Retinal pigment epithelial cell (primary cell): ENCODE results near the gene PEX6.

Source experiments
- DNase-seq: peaks from one replicate; pipeline ENCODE4 v3.0.0-alpha.2; 2010; ENCODE audit warnings: low read depth
- H3K4me3 ChIP-seq: 2 replicates; pipeline ENCODE4 v1.5.1; 2011; ENCODE audit warnings: mild to moderate bottlenecking, low read length, control low read depth, moderate library complexity
- TF ChIP-seq, protein P1 (sequence below): conservative IDR thresholded peaks from 2 replicates; pipeline ENCODE4 v1.5.1; 2011; ENCODE audit warnings: low read depth, low read length, control low read depth, inconsistent platforms

PEX6 gene

DNA sequence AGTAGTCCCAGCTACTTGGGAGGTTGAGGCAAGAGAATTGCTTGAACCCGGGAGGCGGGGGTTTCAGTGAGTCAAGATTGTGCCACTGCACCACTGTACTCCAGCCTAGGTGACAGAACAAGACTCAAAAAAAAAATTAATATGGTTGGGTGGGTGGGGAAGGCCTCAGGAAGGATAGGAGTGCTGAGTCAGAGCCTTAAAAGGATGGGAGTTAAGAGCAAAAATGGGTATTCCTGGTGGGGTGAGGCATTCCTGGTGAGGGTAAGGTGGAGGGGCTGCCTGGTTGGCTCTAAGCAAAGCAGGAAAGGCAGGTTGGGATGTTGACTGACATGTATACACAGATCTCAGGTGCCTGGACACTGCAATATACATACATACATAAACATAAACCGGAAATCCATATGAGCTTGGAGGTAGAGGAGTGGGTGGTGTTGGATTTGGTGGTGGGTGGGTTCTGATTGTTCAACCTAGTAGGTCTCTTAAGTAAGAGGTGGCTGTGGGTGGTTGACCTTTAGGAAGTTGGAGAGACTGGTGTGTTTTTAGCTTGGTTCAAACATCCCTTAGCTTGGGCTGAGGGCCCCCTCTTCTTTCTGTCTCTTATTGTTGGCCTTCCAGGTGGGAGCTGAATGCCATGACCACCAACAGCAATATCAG is 41.2 kb upstream of the PEX6 start:
- TF ChIP-seq, protein P1, sequence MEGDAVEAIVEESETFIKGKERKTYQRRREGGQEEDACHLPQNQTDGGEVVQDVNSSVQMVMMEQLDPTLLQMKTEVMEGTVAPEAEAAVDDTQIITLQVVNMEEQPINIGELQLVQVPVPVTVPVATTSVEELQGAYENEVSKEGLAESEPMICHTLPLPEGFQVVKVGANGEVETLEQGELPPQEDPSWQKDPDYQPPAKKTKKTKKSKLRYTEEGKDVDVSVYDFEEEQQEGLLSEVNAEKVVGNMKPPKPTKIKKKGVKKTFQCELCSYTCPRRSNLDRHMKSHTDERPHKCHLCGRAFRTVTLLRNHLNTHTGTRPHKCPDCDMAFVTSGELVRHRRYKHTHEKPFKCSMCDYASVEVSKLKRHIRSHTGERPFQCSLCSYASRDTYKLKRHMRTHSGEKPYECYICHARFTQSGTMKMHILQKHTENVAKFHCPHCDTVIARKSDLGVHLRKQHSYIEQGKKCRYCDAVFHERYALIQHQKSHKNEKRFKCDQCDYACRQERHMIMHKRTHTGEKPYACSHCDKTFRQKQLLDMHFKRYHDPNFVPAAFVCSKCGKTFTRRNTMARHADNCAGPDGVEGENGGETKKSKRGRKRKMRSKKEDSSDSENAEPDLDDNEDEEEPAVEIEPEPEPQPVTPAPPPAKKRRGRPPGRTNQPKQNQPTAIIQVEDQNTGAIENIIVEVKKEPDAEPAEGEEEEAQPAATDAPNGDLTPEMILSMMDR, result no peak
- no peak overlapping the region for H3K4me3 ChIP-seq
- no peak for DNase-seq

DNA sequence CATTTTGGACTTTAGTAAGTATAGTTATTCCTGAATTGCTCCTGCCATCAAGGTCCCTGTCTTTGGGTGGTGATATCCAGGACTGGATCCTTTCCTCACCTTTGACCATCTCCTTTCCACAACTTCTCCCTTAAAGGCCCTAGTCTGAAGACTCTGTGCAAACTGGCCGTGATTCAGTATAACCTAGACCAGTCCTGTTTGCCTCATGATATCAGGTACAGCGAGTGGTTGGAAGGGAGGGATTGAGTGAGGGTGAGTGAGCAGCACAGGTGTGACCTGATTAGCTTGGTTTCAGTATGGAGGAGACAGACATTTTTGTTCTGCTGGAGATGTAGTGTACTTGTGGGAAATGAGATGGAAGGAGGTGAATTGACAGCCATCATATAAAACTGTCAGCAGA is 40.2 kb upstream of the PEX6 start:
- no peak overlapping the region for H3K4me3 ChIP-seq
- no peak for DNase-seq
- TF ChIP-seq, protein P1, result no peak

DNA sequence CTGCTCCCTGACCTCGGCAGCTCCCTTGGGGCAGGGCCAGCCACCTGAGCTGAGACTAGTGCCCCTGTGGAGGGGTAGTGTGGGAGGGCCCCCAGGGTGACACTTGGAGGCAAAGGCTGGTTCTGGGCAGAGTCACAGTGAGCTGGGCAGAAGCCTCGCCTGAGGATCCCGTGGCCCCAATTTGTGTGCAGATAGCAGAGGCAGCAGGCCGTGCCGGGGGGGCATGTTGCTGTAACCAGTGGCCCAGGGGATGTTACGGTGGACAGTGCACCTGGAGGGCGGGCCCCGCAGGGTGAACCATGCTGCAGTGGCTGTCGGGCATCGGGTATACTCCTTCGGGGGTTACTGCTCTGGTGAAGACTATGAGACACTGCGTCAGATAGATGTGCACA is 38.0 kb upstream of the PEX6 start:
- no peak for DNase-seq
- H3K4me3 ChIP-seq, result no peak overlapping the region
- TF ChIP-seq, protein P1, result no peak

- no peak overlapping the region for H3K4me3 ChIP-seq
- TF ChIP-seq, protein P1, result no peak
Measured at GRCh38 chr6:43016176-43016942, 37.4 kb upstream of the PEX6 start.

GRCh38 chr6:43014434-43014909 is 35.5 kb upstream of the PEX6 start:
- DNase-seq, result no peak
- H3K4me3 ChIP-seq, result peak overlapping the region; percentile 94

More at GRCh38 chr6:43016176-43016942, 37.4 kb upstream of the PEX6 start:
- DNase-seq, result no peak

DNA sequence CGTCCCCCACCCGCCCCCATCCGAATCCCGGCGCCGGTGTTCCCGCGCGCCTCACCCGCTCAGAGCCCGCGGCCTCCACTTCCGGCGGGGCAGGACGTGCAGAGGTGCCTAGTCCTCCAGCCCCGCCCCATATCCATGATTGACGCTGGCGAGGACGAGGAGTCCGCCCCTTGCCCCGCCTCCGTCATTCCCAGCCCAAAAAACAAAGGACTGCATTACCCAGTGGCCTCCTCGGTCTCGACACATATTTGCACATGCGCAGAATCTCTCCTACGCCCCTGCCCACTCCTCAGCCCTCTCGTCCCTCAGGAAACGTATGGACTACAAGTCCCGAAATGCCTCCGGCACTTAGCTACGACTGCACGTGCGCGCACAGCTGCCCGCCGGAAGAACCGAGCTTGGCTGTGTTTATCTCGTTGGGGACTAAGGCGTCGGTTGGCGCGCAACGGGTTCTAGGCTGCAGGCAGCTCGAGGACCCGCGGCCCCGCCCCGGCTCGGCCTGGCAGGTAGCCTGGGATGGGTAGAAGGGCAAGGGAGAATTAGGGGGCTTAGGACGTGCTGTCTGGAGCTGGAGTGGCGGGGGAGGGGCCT is 35.0 kb upstream of the PEX6 start, which contains the start of the genes KLHDC3 and MEA1:
TSS of gene KLHDC3 (plus strand) at position 407 of the 591 bp plus-strand sequence. CDS start 2,944 bp downstream, outside the sequence.
TSS of gene MEA1 (minus strand) at position 104 of the 591 bp plus-strand sequence. CDS start 133 bp downstream, outside the sequence.
- peak; percentile 99 for DNase-seq
- TF ChIP-seq, protein P1, result no peak
- H3K4me3 ChIP-seq, result peak within 1 kb of the TSS; percentile 94

More at GRCh38 chr6:43014434-43014909, 35.5 kb upstream of the PEX6 start:
- TF ChIP-seq, protein P1, result no peak
